CD4-positive, alpha-beta T cell (primary cell): ENCODE data around the gene SORBS1. TPM values are rescaled to one million over a fixed set of nuclear protein-coding genes. Genes with fewer than 3 reads are reported as not detected.

ENCODE experiments used
- ATAC-seq: fragments of 200-7000 bp; cut with Tn5 transposase; one replicate; pipeline ENCODE4 v1.10.0; 2022; ENCODE audit warnings: mild to moderate bottlenecking; ENCODE audit not compliant: poor library complexity
- CTCF ChIA-PET: fragments of 350-600 bp; sonication (Branson Sonifier 250); formaldehyde crosslinking; loops from one replicate; lab custom pipeline; 2021; ENCODE audit warnings: antibody characterized with exemption, inconsistent platforms; lab: Charles Lee
- POLR2A ChIA-PET: fragments of 350-600 bp; sonication (Branson Sonifier 250); formaldehyde crosslinking; loops from one replicate; lab custom pipeline; 2021; ENCODE audit warnings: antibody characterized with exemption, inconsistent platforms; lab: Charles Lee
- DNase-seq, 14 experiments: peaks; one replicate each; pipeline ENCODE4 v3.0.0-alpha.2; 2013 to 2020; ENCODE audit warnings: mixed read lengths in 2 of 14
- H3K27ac ChIP-seq, 2 donors: one replicate each; pipeline versions ENCODE4 v1.5.1 to v1.7.0; 2013; ENCODE audit warnings: low read length in 2 of 2, low read depth in 1 of 2, mild to moderate bottlenecking in 1 of 2
- H3K27me3 ChIP-seq, 2 experiments: 1 replicate in 1 of 2; 2 replicates in 1 of 2; pipeline versions ENCODE4 v1.6.1 to v1.7.0; 2013; ENCODE audit warnings: low read length in 2 of 2, control low read depth in 1 of 2, mild to moderate bottlenecking in 1 of 2, moderate library complexity in 1 of 2; ENCODE audit not compliant: insufficient read depth in 2 of 2, control insufficient read depth in 1 of 2
- H3K36me3 ChIP-seq: one replicate; pipeline ENCODE4 v1.6.1; 2013; ENCODE audit warnings: low read length, control low read depth; ENCODE audit not compliant: insufficient read depth
- H3K4me1 ChIP-seq: one replicate; pipeline ENCODE4 v1.6.1; 2013; ENCODE audit warnings: low read length, control low read depth; ENCODE audit not compliant: insufficient read depth
- H3K4me3 ChIP-seq: one replicate; pipeline ENCODE4 v1.5.1; 2013; ENCODE audit warnings: mild to moderate bottlenecking, low read length, moderate library complexity
- H3K9me3 ChIP-seq, 2 experiments: 1 replicate in 1 of 2; 2 replicates in 1 of 2; pipeline versions ENCODE4 v1.6.1 to v1.7.0; 2013; ENCODE audit warnings: low read length in 2 of 2, mild to moderate bottlenecking in 2 of 2, control low read depth in 1 of 2, moderate library complexity in 1 of 2; ENCODE audit not compliant: control insufficient read depth in 1 of 2, insufficient read depth in 1 of 2
- H3K27ac Mint-ChIP-seq: one replicate; pipeline ENCODE4 v1.8.0; 2020; ENCODE audit warnings: mixed read lengths
- H3K27me3 Mint-ChIP-seq: one replicate; pipeline ENCODE4 v1.8.0; 2021; ENCODE audit warnings: mixed read lengths
- H3K36me3 Mint-ChIP-seq: one replicate; pipeline ENCODE4 v1.8.0; 2021; ENCODE audit warnings: low read depth, mixed read lengths
- H3K4me1 Mint-ChIP-seq: one replicate; pipeline ENCODE4 v1.8.0; 2021; ENCODE audit warnings: low read depth, mixed read lengths
- H3K4me3 Mint-ChIP-seq: one replicate; pipeline ENCODE4 v1.8.0; 2020; ENCODE audit warnings: mild to moderate bottlenecking, mixed read lengths
- H3K9me3 Mint-ChIP-seq: one replicate; pipeline ENCODE4 v1.8.0; 2020; ENCODE audit warnings: mixed read lengths
- intact Hi-C, 2 experiments: fragments of 100-400 bp; cut with DNase I in 1 of 2; cut with micrococcal nuclease in 1 of 2; formaldehyde crosslinking; loops; one replicate each; pipeline versions ENCODE4 v1.15.1 to v1.9.0; 2023 to 2025; cut with DNase I, micrococcal nuclease
- total RNA-seq, 174 experiments: library from RNA in 2 of 174; stranded (reverse) in 2 of 174; gene quantifications; one replicate each; pipeline ENCODE4 v1.2.3 and lab custom pipeline; 2021 to 2026
- TF ChIP-seq, protein P1 (sequence below): fragments of 200-600 bp; IDR thresholded peaks from one replicate; pipeline ENCODE4 v1.8.0; 2022; ENCODE audit warnings: antibody characterized with exemption, mild to moderate bottlenecking

SORBS1 gene
- total RNA-seq, 2 experiments from 2014 or later, result 1.4 to 1.8 TPM

DNA sequence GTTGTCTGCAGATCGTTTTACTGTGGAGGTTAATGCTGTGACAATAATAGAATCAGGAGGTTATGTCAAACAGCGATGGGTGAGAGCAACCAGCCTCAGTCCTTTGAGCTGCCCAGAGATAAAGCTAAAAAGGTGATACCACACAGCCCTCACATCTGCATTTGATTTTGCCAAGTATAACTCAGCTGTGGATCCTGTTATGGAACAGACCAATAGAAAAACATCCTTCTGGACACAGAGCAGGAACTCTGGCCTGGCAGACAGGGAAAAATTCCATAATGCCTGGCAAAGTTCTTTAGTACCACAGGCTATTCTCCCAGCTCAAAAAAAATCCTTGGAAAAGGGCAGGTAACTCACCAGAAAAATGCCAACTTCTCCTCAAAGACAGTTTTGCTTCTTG lies 183.2 kb downstream of the SORBS1 start:
- ChIA-PET POLR2A (no interaction called here), CTCF (interaction anchor here (5.1 kb wide), 1 partner anchor 15 kb away, joined by 21 read pairs; no protein-coding TSS in a partner anchor)
- Mint-ChIP-seq H3K4me3 (no peak overlapping the region), H3K27ac (no peak overlapping the region), H3K4me1 (no peaks in the 10 kb centered on the region), H3K27me3 (no peaks in the 10 kb centered on the region), H3K36me3 (no peaks in the 10 kb centered on the region), H3K9me3 (no peaks in the 10 kb centered on the region)
- Histone ChIP-seq H3K4me1 (no peaks in the 10 kb centered on the region), H3K4me3 (no peak overlapping the region), H3K9me3 (no peaks in the 10 kb centered on the region), H3K27ac (no peak overlapping the region), H3K27me3 (no peaks in the 10 kb centered on the region), H3K36me3 (no peaks in the 10 kb centered on the region)
- intact Hi-C loops, result no loop called here
- TF ChIP-seq, protein P1, sequence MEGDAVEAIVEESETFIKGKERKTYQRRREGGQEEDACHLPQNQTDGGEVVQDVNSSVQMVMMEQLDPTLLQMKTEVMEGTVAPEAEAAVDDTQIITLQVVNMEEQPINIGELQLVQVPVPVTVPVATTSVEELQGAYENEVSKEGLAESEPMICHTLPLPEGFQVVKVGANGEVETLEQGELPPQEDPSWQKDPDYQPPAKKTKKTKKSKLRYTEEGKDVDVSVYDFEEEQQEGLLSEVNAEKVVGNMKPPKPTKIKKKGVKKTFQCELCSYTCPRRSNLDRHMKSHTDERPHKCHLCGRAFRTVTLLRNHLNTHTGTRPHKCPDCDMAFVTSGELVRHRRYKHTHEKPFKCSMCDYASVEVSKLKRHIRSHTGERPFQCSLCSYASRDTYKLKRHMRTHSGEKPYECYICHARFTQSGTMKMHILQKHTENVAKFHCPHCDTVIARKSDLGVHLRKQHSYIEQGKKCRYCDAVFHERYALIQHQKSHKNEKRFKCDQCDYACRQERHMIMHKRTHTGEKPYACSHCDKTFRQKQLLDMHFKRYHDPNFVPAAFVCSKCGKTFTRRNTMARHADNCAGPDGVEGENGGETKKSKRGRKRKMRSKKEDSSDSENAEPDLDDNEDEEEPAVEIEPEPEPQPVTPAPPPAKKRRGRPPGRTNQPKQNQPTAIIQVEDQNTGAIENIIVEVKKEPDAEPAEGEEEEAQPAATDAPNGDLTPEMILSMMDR, result no peak
- DNase-seq, result no peak
- no peak for ATAC-seq

DNA sequence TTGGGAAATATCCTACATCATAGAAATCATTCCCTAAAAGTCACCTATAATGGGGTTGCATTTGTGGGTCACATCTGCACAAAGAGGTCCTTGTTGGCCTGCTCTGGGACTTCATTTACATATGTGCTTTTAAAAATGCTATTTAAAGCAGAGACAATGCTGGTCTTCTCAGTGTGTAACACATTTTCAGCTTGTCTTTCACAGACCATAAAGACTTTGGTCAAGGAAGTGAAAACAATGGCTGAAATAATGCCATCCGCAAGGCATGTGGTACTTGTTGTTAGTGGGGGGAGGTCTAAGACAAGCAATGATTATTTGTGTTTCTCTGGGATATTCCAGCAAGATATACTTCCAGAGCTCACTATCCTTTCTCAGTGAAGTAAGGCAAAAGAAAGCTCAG lies 185.8 kb downstream of the SORBS1 start:
- ChIA-PET POLR2A (no interaction called here), CTCF (interaction anchor here (1.4 to 5.1 kb wide), 2 partner anchors 10 to 12 kb away, joined by 5 to 21 read pairs; no protein-coding TSS in a partner anchor)
- no peaks in the 10 kb centered on the region for H3K36me3 Mint-ChIP-seq
- no peaks in the 10 kb centered on the region for H3K9me3 Mint-ChIP-seq
- peaks cover 16% of the 10 kb centered on the region for H3K27me3 Mint-ChIP-seq
- H3K4me1 Mint-ChIP-seq, result no peaks in the 10 kb centered on the region
- DNase-seq, result no peak
- H3K27ac Mint-ChIP-seq, result no peak overlapping the region
- no peaks in the 10 kb centered on the region for H3K36me3 ChIP-seq
- no peaks in the 10 kb centered on the region for H3K4me1 ChIP-seq
- H3K27ac ChIP-seq, result no peak overlapping the region
- no peaks in the 10 kb centered on the region for H3K9me3 ChIP-seq
- intact Hi-C loops, result no loop called here
- ATAC-seq, result no peak
- H3K27me3 ChIP-seq, result no peaks in the 10 kb centered on the region
- no peak overlapping the region for H3K4me3 Mint-ChIP-seq
- no peak overlapping the region for H3K4me3 ChIP-seq
- TF ChIP-seq, protein P1, result no peak

DNA sequence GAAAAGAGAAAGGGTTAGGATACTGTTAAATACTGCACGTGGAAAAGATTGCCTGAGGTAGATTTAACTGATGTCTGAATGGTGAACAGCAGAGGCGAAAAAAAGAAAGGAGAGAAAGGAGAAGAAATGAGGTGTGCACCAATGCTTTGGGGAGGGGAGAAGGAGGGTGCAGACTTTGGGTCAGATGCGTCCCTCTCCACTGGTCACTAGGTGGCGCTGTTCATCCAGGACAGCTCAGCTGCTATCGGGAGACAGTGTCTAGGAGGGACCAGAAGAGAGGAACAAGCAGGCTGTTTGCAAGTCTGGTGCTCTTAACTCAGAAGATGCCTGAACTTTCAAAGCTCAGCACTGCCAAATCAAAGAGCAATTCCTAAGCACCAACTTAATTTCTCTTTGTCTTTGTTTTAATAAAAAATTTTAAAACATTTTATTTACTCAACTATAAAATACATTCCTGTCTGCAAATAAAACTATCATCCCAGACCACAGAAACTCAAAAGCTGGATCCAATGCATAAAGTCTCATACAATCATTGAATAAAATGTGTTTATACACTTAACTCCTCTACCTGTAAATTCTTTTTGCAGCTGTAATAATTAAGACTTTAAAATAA lies 186.5 kb downstream of the SORBS1 start:
- intact Hi-C loops, result no loop called here
- Mint-ChIP-seq H3K27me3 (peaks cover 20% of the 10 kb centered on the region), H3K27ac (no peak overlapping the region)

More for the DNA sequence above, 186.5 kb downstream of the SORBS1 start:
- no peaks in the 10 kb centered on the region for H3K9me3 ChIP-seq
- no peaks in the 10 kb centered on the region for H3K9me3 Mint-ChIP-seq
- H3K4me1 Mint-ChIP-seq, result no peaks in the 10 kb centered on the region
- TF ChIP-seq, protein P1, result peak; percentile 50
- H3K4me1 ChIP-seq, result no peaks in the 10 kb centered on the region
- ChIA-PET POLR2A (no interaction called here), CTCF (interaction anchor here (1.4 to 5.1 kb wide), 2 partner anchors 11 to 12 kb away, joined by 5 to 21 read pairs; no protein-coding TSS in a partner anchor)
- H3K27ac ChIP-seq, result no peak overlapping the region
- no peak overlapping the region for H3K4me3 ChIP-seq
- H3K36me3 ChIP-seq, result no peaks in the 10 kb centered on the region
- no peak overlapping the region for H3K4me3 Mint-ChIP-seq
- H3K36me3 Mint-ChIP-seq, result no peaks in the 10 kb centered on the region
- ATAC-seq (no peak), DNase-seq (peak in 12 of 14 experiments; percentile 2 to 70 (median 17))
- no peaks in the 10 kb centered on the region for H3K27me3 ChIP-seq
